SK-N-SH treated with all-trans-retinoic acid at 6 μM for 48 hours (cell line): ENCODE data around the gene TFF3.

Experiments
- ATAC-seq: fragments of 200-7000 bp; cut with Tn5 transposase; 3 replicates; pipeline ENCODE4 v1.9.1; 2020; ENCODE audit warnings: mild to moderate bottlenecking, moderate library complexity
- ARNTL ChIP-seq: fragments of 450-650 bp; formaldehyde crosslinking; IDR thresholded peaks from 2 replicates; pipeline ENCODE4 v1.5.0; 2020; ENCODE audit warnings: low read depth, mild to moderate bottlenecking, moderate library complexity, borderline replicate concordance
- BACH2 ChIP-seq: fragments of 250-450 bp; sonication (Bioruptor Pico); IDR thresholded peaks from 2 replicates; pipeline ENCODE4 v1.9.0; 2021; ENCODE audit warnings: mild to moderate bottlenecking, borderline replicate concordance
- CREB5 ChIP-seq: fragments of 250-450 bp; sonication (Bioruptor Pico); IDR thresholded peaks from 2 replicates; pipeline ENCODE4 v1.5.1; 2020; ENCODE audit warnings: low read depth, mild to moderate bottlenecking, moderate library complexity
- CSDC2 ChIP-seq: fragments of 250-450 bp; sonication (Bioruptor Pico); IDR thresholded peaks from 2 replicates; pipeline ENCODE4 v1.5.0; 2020; ENCODE audit warnings: mild to moderate bottlenecking, moderate library complexity
- CSRNP3 ChIP-seq: fragments of 250-450 bp; sonication (Bioruptor Pico); IDR thresholded peaks from 2 replicates; pipeline ENCODE4 v1.5.1; 2021; ENCODE audit warnings: mild to moderate bottlenecking, moderate library complexity
- GLIS3 ChIP-seq: fragments of 250-450 bp; sonication (Bioruptor Pico); IDR thresholded peaks from 2 replicates; pipeline ENCODE4 v1.5.0; 2020; ENCODE audit warnings: mild to moderate bottlenecking, moderate library complexity
- ISL1 ChIP-seq: fragments of 250-450 bp; sonication (Bioruptor Pico); IDR thresholded peaks from 2 replicates; pipeline ENCODE4 v2.1.2; 2022; ENCODE audit warnings: mild to moderate bottlenecking, moderate library complexity
- OSR1 ChIP-seq: fragments of 250-450 bp; sonication (Bioruptor Pico); IDR thresholded peaks from 2 replicates; pipeline ENCODE4 v1.8.0; 2022; ENCODE audit warnings: moderate library complexity, mild to moderate bottlenecking, inconsistent platforms
- PATZ1 ChIP-seq: fragments of 250-450 bp; sonication (Bioruptor Pico); IDR thresholded peaks from 2 replicates; pipeline ENCODE4 v1.8.0; 2020; ENCODE audit warnings: mild to moderate bottlenecking, moderate library complexity, borderline replicate concordance
- POU6F1 ChIP-seq: fragments of 250-450 bp; sonication (Bioruptor Pico); IDR thresholded peaks from 2 replicates; pipeline ENCODE4 v1.8.0; 2021; ENCODE audit warnings: low read depth, mild to moderate bottlenecking, moderate library complexity, borderline replicate concordance
- PPARA ChIP-seq: fragments of 250-450 bp; sonication (Bioruptor Pico); IDR thresholded peaks from 2 replicates; pipeline ENCODE4 v1.5.0; 2020; ENCODE audit warnings: mild to moderate bottlenecking, borderline replicate concordance
- RARB ChIP-seq: fragments of 250-450 bp; sonication (Bioruptor Pico); IDR thresholded peaks from 2 replicates; pipeline ENCODE4 v1.8.0; 2021; ENCODE audit warnings: mild to moderate bottlenecking, moderate library complexity
- SNAI2 ChIP-seq: fragments of 250-450 bp; sonication (Bioruptor Pico); IDR thresholded peaks from 2 replicates; pipeline ENCODE4 v1.5.0; 2020; ENCODE audit warnings: mild to moderate bottlenecking, moderate library complexity
- TOX ChIP-seq: fragments of 250-450 bp; sonication (Bioruptor Pico); IDR thresholded peaks from 2 replicates; pipeline ENCODE4 v1.8.0; 2021; ENCODE audit warnings: mild to moderate bottlenecking, moderate library complexity, borderline replicate concordance
- TSHZ2 ChIP-seq: fragments of 250-450 bp; sonication (Bioruptor Pico); IDR thresholded peaks from 2 replicates; pipeline ENCODE4 v1.5.0; 2020; ENCODE audit warnings: mild to moderate bottlenecking, moderate library complexity
- ZC3H10 ChIP-seq: fragments of 250-450 bp; sonication (Bioruptor Pico); IDR thresholded peaks from 2 replicates; pipeline ENCODE4 v1.5.1; 2021; ENCODE audit warnings: mild to moderate bottlenecking, moderate library complexity
- ZFP3 ChIP-seq: fragments of 250-450 bp; sonication (Bioruptor Pico); IDR thresholded peaks from 2 replicates; pipeline ENCODE4 v1.5.0; 2020; ENCODE audit warnings: mild to moderate bottlenecking, moderate library complexity
- ZFP30 ChIP-seq: fragments of 450-650 bp; formaldehyde crosslinking; IDR thresholded peaks from 2 replicates; pipeline ENCODE4 v1.5.0; 2022; ENCODE audit warnings: mild to moderate bottlenecking, moderate library complexity
- ZNF565 ChIP-seq: fragments of 450-650 bp; formaldehyde crosslinking; conservative IDR thresholded peaks from 2 replicates; pipeline ENCODE4 v1.5.0; 2020; ENCODE audit warnings: low read depth, mild to moderate bottlenecking, moderate library complexity
- ZNF70 ChIP-seq: fragments of 450-650 bp; formaldehyde crosslinking; IDR thresholded peaks from 2 replicates; pipeline ENCODE4 v1.5.0; 2020; ENCODE audit warnings: mild to moderate bottlenecking, moderate library complexity
- ZNF8 ChIP-seq: fragments of 450-650 bp; formaldehyde crosslinking; IDR thresholded peaks from 2 replicates; pipeline ENCODE4 v1.5.0; 2020; ENCODE audit warnings: mild to moderate bottlenecking, moderate library complexity

TFF3 gene

GRCh38 chr21:42299324-42300044 is 15.7 kb downstream of the TFF3 start:
- TF ChIP-seq ZFP3 (CRISPR knock-in tag) (no peak), ARNTL (CRISPR knock-in tag) (no peak), ZNF565 (CRISPR knock-in tag) (no peak), OSR1 (CRISPR knock-in tag) (no peak), RARB (no peak), ZNF8 (CRISPR knock-in tag) (no peak), ISL1 (CRISPR knock-in tag) (no peak), ZC3H10 (CRISPR knock-in tag) (no peak), TOX (CRISPR knock-in tag) (no peak), PPARA (CRISPR knock-in tag) (no peak), ZNF70 (CRISPR knock-in tag) (no peak), BACH2 (no peak), CSRNP3 (CRISPR knock-in tag) (no peak), GLIS3 (no peak), ZFP30 (CRISPR knock-in tag) (no peak)
- no peak for ATAC-seq

- no peak for ATAC-seq
- TF ChIP-seq GLIS3 (no peak), ZFP3 (CRISPR knock-in tag) (no peak), TOX (CRISPR knock-in tag) (no peak), TSHZ2 (CRISPR knock-in tag) (no peak), RARB (no peak), ZNF70 (CRISPR knock-in tag) (no peak), CSRNP3 (CRISPR knock-in tag) (no peak), ZNF565 (CRISPR knock-in tag) (no peak), ARNTL (CRISPR knock-in tag) (no peak), CREB5 (CRISPR knock-in tag) (no peak), ZFP30 (CRISPR knock-in tag) (no peak), PATZ1 (no peak), SNAI2 (CRISPR knock-in tag) (no peak), CSDC2 (CRISPR knock-in tag) (no peak), POU6F1 (CRISPR knock-in tag) (no peak), ZC3H10 (CRISPR knock-in tag) (no peak), ISL1 (CRISPR knock-in tag) (no peak)
- TF ChIP-seq, all 23 proteins: peak for 0
These were observed 16.6 kb downstream of the TFF3 start for GRCh38 chr21:42298657-42299056.
